Cardiac septum (tissue), 1 donor: ENCODE results near the gene SLAMF6. TPM values are rescaled to one million over a fixed set of nuclear protein-coding genes. Genes with fewer than 3 reads are reported as not detected.
"Not testable (repeated sequence)": the region's sequence is repeated elsewhere in the genome, so short reads cannot be mapped to it uniquely, and the experiment has no call there.

Source experiments
- DNase-seq: peaks from one replicate; pipeline ENCODE4 v3.0.0-alpha.2; 2020; ENCODE audit warnings: low spot score
- intact Hi-C: fragments of 100-400 bp; cut with DNase I; formaldehyde crosslinking; loops from one replicate; pipeline ENCODE4 v1.14.0; 2022
- long read RNA-seq: library from polyadenylated mRNA; unstranded; transcript quantifications from one replicate; pipeline ENCODE4 v2.0.0, GENCODE V29; 2021
- total RNA-seq: library from RNA; stranded (reverse); fragmentation: NEBNext Ultra II Directional; extraction: Animal tissue kit (Norgen Biotek cat#: 25700); gene quantifications from one replicate; pipeline ENCODE4 v1.2.1, GENCODE V29; 2021
- donor health status: DM: no; HTN: no; CAD: no.

SLAMF6 gene
- total RNA-seq = 0.13 TPM
- long read RNA-seq = 0 reads

GRCh38 chr1:160522622-160523345 is at the start of gene SLAMF6:
SLAMF6 (minus strand) TSS chr1:160523255; CDS start chr1:160523192, 63 bp downstream.
- intact Hi-C loops = no loop called here
- DNase-seq = no peak

DNA sequence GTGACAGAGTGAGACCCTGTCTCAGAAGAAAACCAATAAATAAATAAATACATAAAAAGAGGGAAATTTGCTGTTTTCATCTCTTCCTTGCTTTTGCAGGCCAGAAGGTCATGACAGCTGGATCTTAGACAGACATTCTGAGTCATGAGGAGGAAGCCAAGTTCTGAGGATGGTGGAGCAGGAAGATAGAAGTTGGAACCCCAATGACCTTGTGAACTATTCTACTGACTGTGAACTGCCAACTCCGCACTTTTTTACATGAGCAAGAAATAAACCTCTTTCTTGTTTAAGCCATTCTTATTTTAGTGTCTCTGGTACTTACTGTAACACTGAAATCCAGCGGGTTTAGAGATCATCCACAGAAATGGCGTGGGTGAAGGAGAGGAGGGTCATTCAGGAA is 47.8 kb upstream of the SLAMF6 start:
- DNase-seq = no peak
- intact Hi-C loops = no loop called here

GRCh38 chr1:160569806-160570205 is 46.8 kb upstream of the SLAMF6 start:
- no peak for DNase-seq
- intact Hi-C loops = no loop called here

DNA sequence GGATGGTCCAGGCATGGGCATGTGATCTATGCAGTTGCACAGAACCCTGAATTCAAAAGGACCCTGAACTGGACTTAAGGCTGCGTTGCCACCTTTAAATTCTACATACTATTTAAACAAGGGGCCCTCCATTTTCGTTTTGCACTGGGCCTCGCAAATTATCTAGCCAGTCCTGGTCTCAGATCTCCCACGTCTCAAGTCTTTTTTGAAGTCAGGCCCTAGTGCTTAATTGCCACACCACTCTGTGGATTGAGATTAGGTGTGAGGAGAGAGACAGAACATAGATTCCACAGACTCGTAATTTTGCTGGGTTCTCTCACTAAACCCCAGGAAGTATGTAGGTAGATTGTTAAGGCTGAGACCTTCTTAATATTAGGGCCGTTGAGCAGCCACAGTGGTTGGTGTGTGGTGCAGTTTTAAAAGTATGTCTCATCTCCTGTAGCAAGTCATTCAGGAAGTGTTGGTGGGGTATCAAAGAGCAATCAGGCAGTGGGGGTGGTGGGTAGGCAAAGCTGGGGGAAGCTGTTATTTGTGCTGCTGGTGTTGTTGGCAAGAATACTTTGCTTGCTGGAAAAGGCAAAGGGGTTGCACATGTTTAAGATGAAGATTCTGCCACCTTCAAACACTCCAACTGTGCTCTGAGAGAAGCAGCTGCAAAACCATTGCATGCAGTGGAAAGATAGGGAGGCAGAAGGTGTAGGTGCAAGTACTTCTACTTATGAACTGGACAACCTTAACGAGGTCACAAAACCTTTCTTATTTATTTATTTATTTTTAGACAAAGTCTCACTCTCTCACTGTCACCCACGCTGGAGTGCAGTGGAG is 45.0 kb upstream of the SLAMF6 start:
- DNase-seq = no peak
- intact Hi-C loops = no loop called here

- no peak for DNase-seq
- intact Hi-C loops = no loop called here
Observed at GRCh38 chr1:160567341-160567740, 44.3 kb upstream of the SLAMF6 start.

DNA sequence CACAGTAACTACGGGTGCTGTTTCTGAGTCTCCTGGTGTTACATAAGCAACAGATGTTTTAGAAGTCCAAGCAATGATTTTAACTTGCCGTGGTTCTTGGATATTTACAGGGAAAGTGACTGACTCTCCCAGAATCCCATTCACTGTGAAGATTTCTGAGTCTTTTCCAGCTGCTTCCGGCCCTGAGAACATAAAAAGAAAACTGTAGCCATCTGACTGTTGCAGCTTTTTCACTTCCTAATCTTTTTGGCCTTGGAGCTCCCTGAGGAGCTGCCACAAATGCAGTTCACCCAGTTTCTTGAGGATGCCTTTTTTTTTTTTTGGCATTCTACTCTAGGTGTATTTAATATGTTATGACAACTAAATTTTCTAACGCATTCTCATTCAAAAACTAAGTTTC is 42.5 kb upstream of the SLAMF6 start:
- intact Hi-C loops = no loop called here
- no peak for DNase-seq

DNA sequence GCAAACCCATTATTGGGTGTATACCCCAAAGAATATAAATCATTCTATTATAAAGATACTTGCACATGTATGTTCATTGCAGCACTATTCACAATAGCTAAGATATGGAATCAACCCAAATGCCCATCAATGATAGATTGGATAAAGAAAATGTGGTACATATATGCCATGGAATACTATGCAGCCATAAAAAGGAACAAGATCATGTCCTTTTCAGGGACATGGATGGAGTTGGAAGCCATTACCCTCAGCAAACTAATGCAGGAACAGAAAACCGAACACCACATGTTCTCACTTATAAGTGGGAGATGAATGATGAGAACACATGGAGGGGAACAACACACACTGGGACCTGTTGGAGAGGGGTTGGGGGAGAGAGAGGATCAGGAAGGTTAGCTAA is 40.2 kb upstream of the SLAMF6 start:
- DNase-seq, intact Hi-C loops: not testable (repeated sequence)

DNA sequence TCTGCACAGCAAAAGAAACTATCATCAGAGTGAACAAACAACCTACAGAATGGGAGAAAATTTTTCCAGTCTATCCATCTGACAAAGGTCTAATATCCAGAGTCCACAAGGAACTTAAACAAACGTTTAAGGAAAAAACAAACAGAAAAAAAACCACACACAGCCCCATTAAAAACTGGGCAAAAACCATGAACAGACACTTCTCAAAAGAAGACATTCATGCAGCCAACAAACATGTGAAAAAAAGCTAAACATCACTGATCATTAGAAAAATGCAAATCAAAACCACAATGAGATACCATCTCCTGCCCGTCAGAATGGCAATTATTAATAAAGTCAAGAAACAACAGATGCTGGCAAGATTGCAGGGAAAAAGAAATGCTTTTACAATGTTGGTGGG is 39.7 kb upstream of the SLAMF6 start:
- intact Hi-C loops, DNase-seq: not testable (repeated sequence)

DNA sequence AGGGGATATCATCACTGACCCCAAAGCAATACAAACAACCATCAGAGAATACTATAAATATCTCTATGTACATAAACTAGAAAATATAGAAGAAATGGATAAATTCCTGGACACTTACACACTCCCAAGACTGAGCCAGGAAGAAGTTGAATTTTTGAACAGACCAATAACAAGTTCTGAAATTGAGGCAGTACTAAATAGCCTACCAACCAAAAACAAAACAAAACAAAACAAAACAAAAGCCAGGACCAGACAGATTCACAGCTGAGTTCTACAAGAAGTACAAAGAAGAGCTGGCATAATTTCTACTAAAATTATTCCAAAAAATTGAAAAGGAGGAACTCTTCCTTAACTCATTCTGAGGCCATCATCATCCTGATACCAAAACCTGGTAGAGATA is 37.8 kb upstream of the SLAMF6 start:
- DNase-seq = no peak
- intact Hi-C loops = no loop called here

- no peak for DNase-seq
- intact Hi-C loops = no loop called here
Observed at GRCh38 chr1:160560045-160560705, 37.1 kb upstream of the SLAMF6 start.

DNA sequence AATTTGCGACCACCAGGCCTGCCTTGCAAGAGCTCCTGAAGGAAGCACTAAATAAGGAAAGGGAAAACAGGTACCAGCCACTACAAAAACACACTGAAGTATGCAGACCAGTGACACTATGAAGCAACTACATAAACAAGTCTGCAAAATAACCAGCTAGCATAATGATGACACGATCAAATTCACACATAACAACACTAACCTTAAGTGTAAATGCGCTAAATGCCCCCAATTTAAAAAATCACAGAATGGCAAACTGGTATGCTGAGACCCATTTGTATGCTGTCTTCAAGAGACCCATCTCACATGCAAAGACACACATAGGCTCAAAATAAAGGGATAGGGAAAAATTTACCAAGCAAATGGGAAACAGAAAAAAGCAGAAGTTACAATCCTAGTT is 36.4 kb upstream of the SLAMF6 start:
- intact Hi-C loops, DNase-seq: not testable (repeated sequence)

- intact Hi-C loops = no loop called here
Observed at GRCh38 chr1:160558660-160559380, 35.8 kb upstream of the SLAMF6 start.

GRCh38 chr1:160553778-160554177 is 30.7 kb upstream of the SLAMF6 start:
- DNase-seq = no peak

More at GRCh38 chr1:160558660-160559380, 35.8 kb upstream of the SLAMF6 start:
- no peak for DNase-seq

GRCh38 chr1:160552425-160552824 is 29.4 kb upstream of the SLAMF6 start:
- intact Hi-C loops = no loop called here
- no peak for DNase-seq

More at GRCh38 chr1:160553778-160554177, 30.7 kb upstream of the SLAMF6 start:
- intact Hi-C loops = no loop called here

GRCh38 chr1:160550572-160551034 is 27.5 kb upstream of the SLAMF6 start:
- intact Hi-C loops = no loop called here
- DNase-seq = no peak

DNA sequence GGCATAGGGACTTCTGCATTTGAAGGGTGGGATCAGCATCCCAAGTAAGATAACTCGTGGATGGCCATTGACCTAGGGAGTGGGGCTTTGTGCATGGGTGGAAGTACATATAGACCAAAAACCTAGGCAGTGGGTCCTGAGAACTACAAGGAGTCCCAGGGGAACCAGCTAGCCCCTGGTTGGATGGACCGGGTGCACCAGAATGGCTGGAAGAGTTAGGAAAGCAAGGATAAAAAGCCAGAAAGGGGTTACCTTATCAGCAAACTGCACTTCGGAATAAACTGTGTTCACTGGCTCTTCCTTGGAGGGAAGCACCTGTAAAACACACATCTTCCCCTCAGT is 26.6 kb upstream of the SLAMF6 start:
- intact Hi-C loops = no loop called here
- no peak for DNase-seq

DNA sequence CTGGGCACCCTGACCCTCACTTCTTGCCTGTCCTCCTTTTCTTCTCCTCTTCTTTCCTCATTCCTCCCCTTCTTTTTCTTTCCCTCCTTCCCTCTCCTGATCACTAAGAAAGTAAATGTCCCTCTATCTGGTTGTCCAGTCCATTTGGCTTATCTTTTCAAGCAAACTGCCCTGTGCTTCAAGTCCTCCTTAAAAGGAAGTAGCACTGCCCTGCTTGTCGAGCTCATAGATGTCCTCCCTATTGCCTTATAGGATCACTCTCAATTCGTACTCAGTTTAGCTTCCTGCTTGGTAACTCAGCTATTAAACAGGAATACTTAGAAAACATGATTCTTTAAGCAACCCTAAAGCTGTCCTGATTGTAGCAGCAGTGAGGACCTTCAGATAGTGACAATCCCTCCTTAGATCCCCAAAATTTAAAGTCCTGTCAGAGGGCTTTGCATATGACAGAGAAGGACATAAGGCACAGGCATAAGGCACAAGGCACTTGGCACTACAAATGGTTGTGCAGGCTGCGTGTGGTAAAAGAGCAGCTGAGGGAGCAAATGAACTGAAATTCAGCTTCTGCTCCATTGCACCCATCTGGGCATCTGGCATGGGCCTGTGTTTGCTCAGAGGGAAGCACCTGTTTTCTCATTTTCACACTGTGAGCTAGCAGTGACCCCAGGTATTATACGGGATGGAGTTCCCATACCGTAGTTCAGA is 26.1 kb upstream of the SLAMF6 start:
- no peak for DNase-seq
- intact Hi-C loops = no loop called here

GRCh38 chr1:160548183-160548582 is 25.1 kb upstream of the SLAMF6 start:
- DNase-seq = no peak
- intact Hi-C loops = no loop called here

DNA sequence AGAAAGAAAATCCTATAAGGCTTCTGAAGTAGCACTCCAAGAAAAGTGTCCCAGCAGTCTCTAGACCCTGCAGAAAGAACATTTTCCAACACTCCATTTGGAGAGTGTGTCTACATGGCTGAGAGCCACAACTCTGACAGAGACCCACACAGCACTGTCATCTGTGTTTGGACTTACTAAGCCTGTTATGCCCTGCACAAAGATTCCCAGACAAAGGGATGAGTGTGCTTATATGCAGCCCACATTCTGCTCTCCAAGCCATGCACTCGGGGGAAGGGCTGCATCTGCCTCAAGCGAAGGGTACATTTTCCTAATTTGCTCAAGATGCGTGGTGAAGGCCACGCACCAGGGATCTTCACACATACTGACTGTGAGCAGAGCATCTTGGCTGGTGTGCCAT is 24.4 kb upstream of the SLAMF6 start:
- intact Hi-C loops = no loop called here
- DNase-seq = no peak
